Retinal pigment epithelial cell (primary cell): ENCODE data around the gene TSPAN5.
"Not testable (repeated sequence)": the region's sequence is repeated elsewhere in the genome, so short reads cannot be mapped to it uniquely, and the experiment has no call there.

Experiments
- DNase-seq: peaks from one replicate; pipeline ENCODE4 v3.0.0-alpha.2; 2010; ENCODE audit warnings: low read depth
- H3K4me3 ChIP-seq: 2 replicates; pipeline ENCODE4 v1.5.1; 2011; ENCODE audit warnings: mild to moderate bottlenecking, low read length, control low read depth, moderate library complexity
- TF ChIP-seq, protein P1 (sequence below): conservative IDR thresholded peaks from 2 replicates; pipeline ENCODE4 v1.5.1; 2011; ENCODE audit warnings: low read depth, low read length, control low read depth, inconsistent platforms

TSPAN5 gene

GRCh38 chr4:98658287-98659105, at the start of gene TSPAN5:
Gene TSPAN5, minus strand, starts transcription at chr4:98658611.
- TF ChIP-seq, protein P1, sequence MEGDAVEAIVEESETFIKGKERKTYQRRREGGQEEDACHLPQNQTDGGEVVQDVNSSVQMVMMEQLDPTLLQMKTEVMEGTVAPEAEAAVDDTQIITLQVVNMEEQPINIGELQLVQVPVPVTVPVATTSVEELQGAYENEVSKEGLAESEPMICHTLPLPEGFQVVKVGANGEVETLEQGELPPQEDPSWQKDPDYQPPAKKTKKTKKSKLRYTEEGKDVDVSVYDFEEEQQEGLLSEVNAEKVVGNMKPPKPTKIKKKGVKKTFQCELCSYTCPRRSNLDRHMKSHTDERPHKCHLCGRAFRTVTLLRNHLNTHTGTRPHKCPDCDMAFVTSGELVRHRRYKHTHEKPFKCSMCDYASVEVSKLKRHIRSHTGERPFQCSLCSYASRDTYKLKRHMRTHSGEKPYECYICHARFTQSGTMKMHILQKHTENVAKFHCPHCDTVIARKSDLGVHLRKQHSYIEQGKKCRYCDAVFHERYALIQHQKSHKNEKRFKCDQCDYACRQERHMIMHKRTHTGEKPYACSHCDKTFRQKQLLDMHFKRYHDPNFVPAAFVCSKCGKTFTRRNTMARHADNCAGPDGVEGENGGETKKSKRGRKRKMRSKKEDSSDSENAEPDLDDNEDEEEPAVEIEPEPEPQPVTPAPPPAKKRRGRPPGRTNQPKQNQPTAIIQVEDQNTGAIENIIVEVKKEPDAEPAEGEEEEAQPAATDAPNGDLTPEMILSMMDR = no peak
- H3K4me3 ChIP-seq = peak within 1 kb of the TSS; percentile 72
- DNase-seq = no peak

DNA sequence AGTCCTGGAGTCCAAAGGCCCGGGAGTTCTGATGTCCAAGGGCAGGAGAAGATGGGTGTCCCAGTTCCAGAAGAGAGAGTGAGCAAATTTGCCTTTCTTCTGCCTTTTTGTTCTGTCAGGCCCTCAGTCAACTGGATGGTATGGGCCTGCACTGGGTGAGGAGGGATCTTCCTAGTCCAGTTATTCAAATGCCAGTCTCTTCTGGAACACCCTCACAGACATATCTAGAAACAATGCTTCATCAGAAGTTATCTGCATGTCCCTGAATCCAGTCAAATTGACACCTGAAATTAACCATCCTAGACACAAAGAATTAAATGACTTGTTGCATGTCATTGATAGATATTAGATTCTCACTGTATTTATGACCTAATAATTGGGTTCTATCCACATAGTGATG, 48.5 kb upstream of the TSPAN5 start:
- TF ChIP-seq, protein P1 = no peak
- DNase-seq = no peak
- H3K4me3 ChIP-seq = no peak overlapping the region

- TF ChIP-seq, protein P1 = no peak
- DNase-seq = no peak
Observed at GRCh38 chr4:98706200-98706813, 47.9 kb upstream of the TSPAN5 start.

GRCh38 chr4:98705586-98705985, 47.2 kb upstream of the TSPAN5 start:
- H3K4me3 ChIP-seq, DNase-seq: not testable (repeated sequence)

More at GRCh38 chr4:98706200-98706813, 47.9 kb upstream of the TSPAN5 start:
- no peak overlapping the region for H3K4me3 ChIP-seq

GRCh38 chr4:98700656-98701055, 42.2 kb upstream of the TSPAN5 start:
- TF ChIP-seq, protein P1 = no peak
- DNase-seq = no peak
- no peak overlapping the region for H3K4me3 ChIP-seq

GRCh38 chr4:98694076-98694475, 35.7 kb upstream of the TSPAN5 start:
- H3K4me3 ChIP-seq = no peak overlapping the region
- no peak for DNase-seq
- TF ChIP-seq, protein P1 = no peak

DNA sequence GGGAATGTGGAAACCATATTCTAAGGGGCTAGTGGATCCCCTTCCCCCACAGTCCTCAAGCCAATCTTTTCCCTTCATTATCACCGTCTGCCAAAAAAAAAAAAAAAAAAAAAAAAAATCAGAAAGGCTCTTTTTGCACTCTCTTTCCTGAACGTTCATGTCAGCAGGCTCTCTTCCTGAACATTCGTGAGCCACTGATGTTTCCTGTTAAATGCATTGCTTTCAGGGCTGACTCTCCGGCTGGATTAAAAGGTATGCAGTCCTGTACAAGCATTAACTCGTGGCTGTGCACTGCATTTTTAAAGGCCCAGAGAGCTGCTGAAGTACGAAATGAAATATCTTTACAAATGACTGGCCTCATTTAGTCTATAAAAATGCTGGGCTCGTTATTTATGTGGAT, 34.0 kb upstream of the TSPAN5 start:
- no peak overlapping the region for H3K4me3 ChIP-seq
- TF ChIP-seq, protein P1 = no peak
- peak; percentile 15 for DNase-seq
